Stimulated activated CD8-positive, alpha-beta memory T cell treated with anti-CD3 and anti-CD28 coated beads, Interleukin-12 subunit alpha, Interleukin-12 subunit beta, amount 100 ng/mL, for 4 hours (primary cell): ENCODE data around the gene UBD.

Experiments
- DNase-seq: peaks from one replicate; pipeline ENCODE4 v3.0.0-alpha.2; 2020; ENCODE audit warnings: low read depth

Gene UBD

GRCh38 chr6:29521006-29521680 is 38.4 kb downstream of the UBD start:
- no peak for DNase-seq

- DNase-seq: no peak
Measured at GRCh38 chr6:29520232-29520631, 39.3 kb downstream of the UBD start.

GRCh38 chr6:29519291-29520010 is 40.1 kb downstream of the UBD start:
- DNase-seq: no peak

- DNase-seq: no peak
Measured at GRCh38 chr6:29517728-29518440, 41.6 kb downstream of the UBD start.

DNA sequence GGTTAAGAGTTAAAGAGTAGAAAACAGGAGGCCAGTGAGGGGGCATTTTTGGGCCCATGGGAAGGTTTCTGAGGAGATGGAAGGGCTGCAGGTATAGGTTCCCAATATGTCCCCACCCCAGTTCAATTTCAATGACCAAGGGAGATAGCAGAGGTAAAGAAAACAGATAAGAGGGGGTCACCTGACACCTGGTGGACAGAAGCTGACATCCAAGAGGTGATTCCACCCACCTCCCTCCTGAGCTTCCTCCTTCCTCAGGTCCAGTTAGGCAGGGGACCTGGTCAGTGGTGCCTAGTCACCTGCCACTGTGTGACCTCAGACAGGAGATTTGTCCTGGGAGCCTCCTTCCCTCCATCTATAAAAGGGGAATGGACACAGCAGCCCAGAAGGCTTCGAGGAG is 42.3 kb downstream of the UBD start:
- no peak for DNase-seq

- no peak for DNase-seq
Measured at GRCh38 chr6:29516108-29516507, 43.4 kb downstream of the UBD start.

DNA sequence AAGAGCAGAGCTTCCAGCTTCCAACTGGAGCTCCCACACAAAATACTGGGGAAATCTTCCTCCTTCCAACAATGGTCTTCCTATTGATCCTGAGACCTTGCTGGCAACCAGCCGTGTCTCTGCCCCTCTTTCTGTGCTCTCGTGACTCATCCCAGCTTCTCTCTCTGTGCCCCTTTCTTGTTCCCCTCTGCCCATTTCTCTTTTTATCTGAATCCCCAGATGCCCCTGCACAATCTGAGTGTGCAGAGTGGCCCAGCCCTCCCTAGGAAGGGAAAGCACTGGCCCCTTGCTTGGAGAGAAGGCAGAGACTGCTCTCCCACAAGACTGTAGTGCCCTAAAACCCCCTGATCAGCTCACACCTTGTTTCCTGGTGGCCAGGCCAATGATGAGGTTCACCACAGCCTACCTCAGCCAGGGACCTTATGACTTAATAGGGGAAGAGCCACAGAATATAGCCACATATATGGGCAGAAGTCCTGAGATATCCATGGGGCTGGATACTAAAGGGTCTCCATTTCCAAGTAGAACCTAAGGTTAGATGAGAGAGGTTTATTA is 48.7 kb downstream of the UBD start:
- DNase-seq: no peak

- DNase-seq: no peak
Measured at GRCh38 chr6:29510202-29510601, 49.3 kb downstream of the UBD start.

- DNase-seq: no peak
Measured at GRCh38 chr6:29509711-29510110, 49.8 kb downstream of the UBD start.

DNA sequence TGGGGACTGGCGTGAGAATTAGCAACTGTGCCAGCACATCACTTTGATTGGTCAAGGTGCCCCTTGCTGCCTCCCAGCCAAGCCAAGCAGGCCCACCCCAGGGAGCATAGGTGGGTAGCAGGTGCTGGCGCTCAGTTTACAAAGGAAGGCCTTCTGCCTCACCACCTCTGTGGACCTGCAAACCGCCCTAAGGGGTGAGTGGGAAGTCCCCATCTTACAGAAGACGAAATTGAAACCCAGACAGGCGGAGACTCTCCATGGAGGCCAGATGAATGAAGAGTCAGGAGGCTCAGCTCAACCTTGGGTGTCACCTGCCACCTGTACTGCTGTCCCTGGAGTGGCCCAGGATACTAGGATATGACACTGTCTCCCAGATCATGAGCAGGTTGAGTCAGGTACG is 50.3 kb downstream of the UBD start:
- no peak for DNase-seq

GRCh38 chr6:29507319-29507718 is 52.2 kb downstream of the UBD start:
- no peak for DNase-seq

- no peak for DNase-seq
Measured at GRCh38 chr6:29506446-29507067, 53.0 kb downstream of the UBD start.

- DNase-seq: no peak
Measured at GRCh38 chr6:29505808-29506207, 53.7 kb downstream of the UBD start.
